PC-9 (cell line): ENCODE measurements around the gene MB21D2. TPM values are rescaled to one million over a fixed set of nuclear protein-coding genes. Genes with fewer than 3 reads are reported as not detected.
A peak's percentile ranks its signal among the peaks of the same experiment; 100 is the strongest.

ENCODE experiments used
- BruUV-seq: library from RNA; stranded (reverse); fragments of 400-500 nt; replicated peaks from 2 replicates; lab custom pipeline; 2021; lab: Mats Ljungman, UMichigan
- CTCF ChIA-PET: fragments of 300-600 bp; sonication (Branson Sonifier 250); formaldehyde crosslinking; loops from one replicate; lab custom pipeline; 2022; ENCODE audit warnings: antibody characterized with exemption; lab: Charles Lee
- POLR2A ChIA-PET: fragments of 300-600 bp; sonication (Branson Sonifier 250); formaldehyde crosslinking; loops from one replicate; lab custom pipeline; 2022; ENCODE audit warnings: antibody characterized with exemption; ENCODE audit not compliant: unreplicated experiment; lab: Charles Lee
- DNase-seq, 2 experiments: peaks; one replicate each; pipeline versions ENCODE4 v3.0.0 to v3.0.0-alpha.2; 2015 to 2022; ENCODE audit warnings: mixed read lengths in 1 of 2
- H2AFZ ChIP-seq: fragments of 200-600 bp; sonication (generic); 2 replicates; pipeline ENCODE4 v1.8.1; 2017; ENCODE audit warnings: antibody characterized with exemption
- H3F3A ChIP-seq: fragments of 200-600 bp; sonication (generic); 2 replicates; pipeline ENCODE4 v1.8.1; 2017; ENCODE audit warnings: antibody characterized with exemption, mild to moderate bottlenecking, low read depth; ENCODE audit not compliant: insufficient read depth
- H3K27ac ChIP-seq: fragments of 200-600 bp; sonication (generic); 2 replicates; pipeline ENCODE4 v1.6.1; 2016; ENCODE audit warnings: mixed run types
- H3K27me3 ChIP-seq: fragments of 200-600 bp; sonication (generic); 2 replicates; pipeline ENCODE4 v1.6.1; 2016; ENCODE audit warnings: low read depth, mixed run types; ENCODE audit not compliant: insufficient read depth
- H3K36me3 ChIP-seq: fragments of 200-600 bp; sonication (generic); 2 replicates; pipeline ENCODE4 v1.6.1; 2016; ENCODE audit warnings: low read depth, mixed run types
- H3K4me1 ChIP-seq: fragments of 200-600 bp; sonication (generic); replicated peaks from 2 replicates; pipeline ENCODE4 v1.6.1; 2016; ENCODE audit warnings: mixed run types; ENCODE audit not compliant: insufficient read depth
- H3K4me2 ChIP-seq: fragments of 200-600 bp; sonication (generic); 2 replicates; pipeline ENCODE4 v1.6.1; 2017; ENCODE audit warnings: mixed run types
- H3K4me3 ChIP-seq: fragments of 200-600 bp; sonication (generic); 2 replicates; pipeline ENCODE4 v1.6.1; 2016; ENCODE audit warnings: mixed run types
- H3K79me2 ChIP-seq: fragments of 200-600 bp; sonication (generic); 2 replicates; pipeline ENCODE4 v1.6.1; 2017; ENCODE audit warnings: low read depth, mixed run types
- H3K9me2 ChIP-seq: fragments of 200-600 bp; sonication (generic); 2 replicates; pipeline ENCODE4 v1.8.1; 2017; ENCODE audit warnings: mild to moderate bottlenecking; ENCODE audit not compliant: insufficient read depth
- H3K9me3 ChIP-seq: fragments of 200-600 bp; sonication (generic); 2 replicates; pipeline ENCODE4 v1.8.1; 2016; ENCODE audit warnings: low read depth; ENCODE audit not compliant: insufficient read depth
- H4K20me1 ChIP-seq: fragments of 200-600 bp; sonication (generic); 2 replicates; pipeline ENCODE4 v1.8.1; 2017; ENCODE audit not compliant: insufficient read depth
- EZH2 ChIP-seq: fragments of 200-600 bp; sonication (generic); IDR thresholded peaks from 2 replicates; pipeline ENCODE4 v1.8.0; 2017; ENCODE audit warnings: antibody characterized with exemption, low read depth
- intact Hi-C: fragments of 100-400 bp; cut with micrococcal nuclease; formaldehyde crosslinking; loops from one replicate; pipeline ENCODE4 v1.10.0; 2022; ENCODE audit not compliant: unreplicated experiment
- total RNA-seq: library from RNA; stranded (reverse); gene quantifications from 2 replicates; pipeline ENCODE4 v1.2.3, GENCODE V29; 2021
- TF ChIP-seq, protein P1 (sequence below): fragments of 200-600 bp; sonication (generic); conservative IDR thresholded peaks from 2 replicates; pipeline ENCODE4 v1.6.1; 2017; ENCODE audit warnings: mixed run types, antibody characterized with exemption, mild to moderate bottlenecking, moderate library complexity

MB21D2 gene
- total RNA-seq, 1 experiment from 2014 or later = 5.1 TPM

DNA sequence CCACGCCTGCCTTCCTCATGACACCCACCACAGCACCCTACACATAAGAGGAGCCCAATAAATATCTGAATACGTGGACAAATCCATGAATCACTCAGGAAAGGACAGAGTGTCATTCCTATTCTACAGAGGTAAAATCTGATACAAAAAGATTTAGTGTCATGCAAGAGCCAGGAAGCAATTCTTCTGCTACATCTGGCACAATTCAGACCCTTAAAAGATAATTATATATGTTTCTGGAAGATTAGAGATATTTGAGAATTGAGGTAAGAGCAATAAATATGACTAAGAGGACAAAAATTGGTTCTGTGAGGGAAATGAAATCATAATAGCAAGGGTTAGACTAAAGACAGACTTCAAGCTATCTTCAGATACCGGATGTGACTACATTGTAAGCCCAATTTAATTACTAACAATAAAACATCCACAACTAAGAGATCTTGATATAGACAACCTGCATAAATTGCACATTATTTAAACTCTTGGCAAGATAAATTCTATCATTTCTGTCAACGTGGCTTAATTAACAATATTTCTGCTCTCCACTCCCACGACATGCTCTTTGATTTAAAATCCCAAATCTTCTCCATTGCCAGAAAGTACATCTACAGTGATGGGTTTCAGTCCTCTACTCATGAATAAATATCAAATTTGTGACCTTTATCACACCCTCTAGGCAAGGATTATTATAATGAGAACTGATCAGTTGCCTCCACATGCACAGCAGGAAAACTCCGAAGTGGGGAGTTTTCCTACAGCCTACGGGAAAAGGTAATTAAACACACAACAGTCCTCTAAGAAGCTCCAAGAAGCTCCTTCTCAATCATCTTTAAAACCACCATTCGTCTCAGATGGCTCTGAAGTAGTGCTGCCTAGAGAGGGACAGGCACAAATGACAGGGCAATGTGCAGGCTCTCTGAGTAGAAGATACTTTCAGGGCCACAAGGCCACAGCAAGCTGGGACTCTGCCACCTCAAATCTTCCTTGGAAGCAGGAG, 32.6 kb downstream of the MB21D2 start:
- H3K4me1 ChIP-seq = peaks cover 52% of the 10 kb centered on the region
- no peak for DNase-seq
- intact Hi-C loops = loop anchor here (5.0 kb wide), 1 partner anchor 288 kb away; no protein-coding TSS in a partner anchor
- CTCF ChIA-PET = no interaction called here
- H4K20me1 ChIP-seq = no peaks in the 10 kb centered on the region
- H3K4me2 ChIP-seq = no peak overlapping the region
- H3K27me3 ChIP-seq = no peaks in the 10 kb centered on the region
- POLR2A ChIA-PET = interaction anchor here (0.6 kb wide), 1 partner anchor 27 kb away, joined by 3 read pairs; no protein-coding TSS in a partner anchor
- H3F3A ChIP-seq = peaks cover 9% of the 10 kb centered on the region; the same call in 1 of the 2 replicates
- H3K4me3 ChIP-seq = no peak overlapping the region
- TF ChIP-seq EZH2 = no peak
- TF ChIP-seq, protein P1, sequence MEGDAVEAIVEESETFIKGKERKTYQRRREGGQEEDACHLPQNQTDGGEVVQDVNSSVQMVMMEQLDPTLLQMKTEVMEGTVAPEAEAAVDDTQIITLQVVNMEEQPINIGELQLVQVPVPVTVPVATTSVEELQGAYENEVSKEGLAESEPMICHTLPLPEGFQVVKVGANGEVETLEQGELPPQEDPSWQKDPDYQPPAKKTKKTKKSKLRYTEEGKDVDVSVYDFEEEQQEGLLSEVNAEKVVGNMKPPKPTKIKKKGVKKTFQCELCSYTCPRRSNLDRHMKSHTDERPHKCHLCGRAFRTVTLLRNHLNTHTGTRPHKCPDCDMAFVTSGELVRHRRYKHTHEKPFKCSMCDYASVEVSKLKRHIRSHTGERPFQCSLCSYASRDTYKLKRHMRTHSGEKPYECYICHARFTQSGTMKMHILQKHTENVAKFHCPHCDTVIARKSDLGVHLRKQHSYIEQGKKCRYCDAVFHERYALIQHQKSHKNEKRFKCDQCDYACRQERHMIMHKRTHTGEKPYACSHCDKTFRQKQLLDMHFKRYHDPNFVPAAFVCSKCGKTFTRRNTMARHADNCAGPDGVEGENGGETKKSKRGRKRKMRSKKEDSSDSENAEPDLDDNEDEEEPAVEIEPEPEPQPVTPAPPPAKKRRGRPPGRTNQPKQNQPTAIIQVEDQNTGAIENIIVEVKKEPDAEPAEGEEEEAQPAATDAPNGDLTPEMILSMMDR = no peak
- H3K79me2 ChIP-seq = peaks cover 48% of the 10 kb centered on the region
- no peak overlapping the region for H3K27ac ChIP-seq
- no peak overlapping the region for H2AFZ ChIP-seq
- no peaks in the 10 kb centered on the region for H3K9me3 ChIP-seq
- no TSS peak for BruUV-seq
- no peaks in the 10 kb centered on the region for H3K9me2 ChIP-seq
- no peaks in the 10 kb centered on the region for H3K36me3 ChIP-seq

DNA sequence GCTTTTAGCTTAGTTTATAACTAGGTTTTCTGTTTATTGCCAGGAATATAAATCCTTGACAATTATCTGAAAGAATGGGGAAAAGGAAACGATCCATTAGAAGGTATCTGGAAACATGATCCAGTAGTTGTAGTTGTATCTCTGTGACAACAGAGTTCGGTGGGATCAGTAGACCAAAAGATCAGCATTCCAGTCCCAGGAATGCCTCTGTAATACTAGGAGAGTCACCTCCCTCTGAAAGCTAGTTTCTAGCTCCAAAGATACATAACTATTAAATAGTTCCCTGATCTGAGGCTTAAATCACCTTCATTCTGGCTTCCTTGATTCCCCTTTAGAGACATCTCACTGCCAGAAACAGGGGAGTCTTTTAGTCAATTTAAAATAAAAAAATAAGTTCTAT, 34.1 kb downstream of the MB21D2 start:
- Histone ChIP-seq H3K4me2 (peak overlapping the region; percentile 20; the same call in 1 of the 2 replicates), H3K36me3 (no peaks in the 10 kb centered on the region), H3K79me2 (peaks cover 40% of the 10 kb centered on the region; the same call in 1 of the 2 replicates), H3K4me1 (peaks cover 48% of the 10 kb centered on the region), H3K4me3 (no peak overlapping the region), H3K27me3 (no peaks in the 10 kb centered on the region), H3K27ac (peak overlapping the region; percentile 40), H2AFZ (no peak overlapping the region), H3K9me3 (no peaks in the 10 kb centered on the region), H4K20me1 (no peaks in the 10 kb centered on the region), H3K9me2 (no peaks in the 10 kb centered on the region), H3F3A (peaks cover 15% of the 10 kb centered on the region)
- intact Hi-C loops = no loop called here
- TF ChIP-seq, protein P1 = no peak
- TF ChIP-seq EZH2 = no peak
- ChIA-PET POLR2A (interaction anchor here (0.5 to 0.7 kb wide), 3 partner anchors 24 to 1609 kb away, joined by 3 to 10 read pairs (median 4); no protein-coding TSS in a partner anchor), CTCF (no interaction called here)
- BruUV-seq = no TSS peak
- DNase-seq = peak in 1 of 2 experiments; percentile 74

DNA sequence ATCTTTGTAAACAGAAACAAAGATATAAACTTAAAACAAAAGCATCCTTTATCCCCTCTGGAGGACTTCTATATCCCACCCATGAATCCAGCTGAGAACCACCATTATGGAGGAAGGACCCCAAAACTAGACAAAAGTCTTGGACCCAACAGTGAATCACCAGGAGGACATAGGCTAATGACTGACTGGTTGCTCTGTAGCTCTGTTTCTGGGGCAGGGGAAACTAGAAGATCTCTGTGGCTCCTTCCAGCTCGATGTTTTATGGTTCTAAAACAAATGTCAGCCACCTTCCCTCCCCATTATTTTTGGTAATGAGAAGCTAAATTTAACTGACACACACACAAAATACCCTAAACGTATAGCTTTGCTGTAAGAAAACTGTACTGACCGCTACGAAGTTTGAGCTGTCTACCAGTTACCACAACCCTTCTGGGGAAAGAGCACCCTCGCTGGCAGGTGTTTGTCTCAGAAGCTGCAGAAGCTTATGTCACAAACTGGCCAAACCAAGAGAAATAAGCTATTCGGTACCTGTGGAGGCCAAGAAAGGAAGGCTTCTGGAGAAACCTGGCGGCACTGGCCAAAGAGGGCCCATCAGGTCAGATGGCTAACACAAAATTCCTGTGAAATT, 36.4 kb downstream of the MB21D2 start:
- Histone ChIP-seq H3F3A (peaks cover 22% of the 10 kb centered on the region), H4K20me1 (no peaks in the 10 kb centered on the region), H3K27ac (no peak overlapping the region), H3K36me3 (no peaks in the 10 kb centered on the region), H3K4me2 (no peak overlapping the region), H3K27me3 (no peaks in the 10 kb centered on the region), H3K79me2 (peaks cover 34% of the 10 kb centered on the region), H3K4me1 (peaks cover 47% of the 10 kb centered on the region), H3K9me3 (no peaks in the 10 kb centered on the region), H2AFZ (no peak overlapping the region), H3K4me3 (no peak overlapping the region), H3K9me2 (no peaks in the 10 kb centered on the region)
- intact Hi-C loops = no loop called here
- TF ChIP-seq, protein P1 = no peak
- no peak for TF ChIP-seq EZH2
- BruUV-seq = no TSS peak
- ChIA-PET POLR2A (interaction anchor here (0.6 kb wide), 1 partner anchor 37 kb away, joined by 5 read pairs; no protein-coding TSS in a partner anchor), CTCF (interaction anchor here (0.6 to 0.9 kb wide), 3 partner anchors 10 to 11 kb away, joined by 3 read pairs; no protein-coding TSS in a partner anchor)
- no peak for DNase-seq
